Measurements from ENCODE around the gene PARK7.

Gene PARK7

DNA sequence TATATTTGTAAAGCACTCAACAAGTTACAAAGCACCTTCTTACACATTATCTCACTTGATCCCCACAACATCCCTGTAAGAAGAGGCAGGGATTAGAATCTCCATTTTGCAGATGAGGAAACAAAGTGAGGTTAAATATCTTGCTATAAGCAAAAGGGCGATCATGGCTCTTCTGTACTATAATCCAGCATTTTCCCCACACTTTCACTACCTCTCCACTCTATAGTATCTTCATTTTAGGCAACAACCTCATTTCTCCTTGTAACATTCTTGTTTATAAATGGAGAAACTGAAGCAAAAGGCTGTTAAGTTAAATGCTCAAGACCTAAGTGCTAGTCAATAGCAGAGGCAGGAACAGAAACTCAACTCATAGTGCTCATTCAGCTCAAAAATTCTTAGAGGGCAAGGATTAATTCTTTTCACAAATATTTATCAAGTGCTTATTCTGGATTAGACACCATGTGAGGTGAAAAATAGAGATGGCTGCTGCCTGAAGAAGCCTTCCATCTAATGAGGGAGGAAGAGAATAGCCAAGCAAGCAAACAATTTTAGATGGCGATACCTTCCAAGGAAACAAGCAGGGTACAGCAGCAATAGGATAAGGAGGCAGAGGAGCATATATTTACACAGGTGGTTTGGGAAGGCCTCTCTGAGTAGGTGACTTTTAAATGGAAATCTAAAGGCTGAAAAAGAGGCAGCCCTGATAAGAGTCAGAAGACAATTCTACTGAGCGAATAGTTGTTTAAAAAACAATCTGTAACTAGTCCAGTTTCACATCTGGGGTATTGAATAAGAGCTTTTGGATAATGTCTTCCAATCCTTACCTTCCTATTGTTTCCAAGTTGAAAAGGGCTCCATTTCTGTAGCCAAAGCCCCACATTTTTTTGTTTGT is 61.1 kb downstream of the PARK7 start:
- no peaks in the 10 kb centered on the region for H3K27me3 ChIP-seq (ENCODE audit: insufficient read depth, poor library complexity, severe bottlenecking)
- no peaks in the 10 kb centered on the region for H3K9me3 ChIP-seq (ENCODE audit: severe bottlenecking)
- TF ChIP-seq, protein P1, sequence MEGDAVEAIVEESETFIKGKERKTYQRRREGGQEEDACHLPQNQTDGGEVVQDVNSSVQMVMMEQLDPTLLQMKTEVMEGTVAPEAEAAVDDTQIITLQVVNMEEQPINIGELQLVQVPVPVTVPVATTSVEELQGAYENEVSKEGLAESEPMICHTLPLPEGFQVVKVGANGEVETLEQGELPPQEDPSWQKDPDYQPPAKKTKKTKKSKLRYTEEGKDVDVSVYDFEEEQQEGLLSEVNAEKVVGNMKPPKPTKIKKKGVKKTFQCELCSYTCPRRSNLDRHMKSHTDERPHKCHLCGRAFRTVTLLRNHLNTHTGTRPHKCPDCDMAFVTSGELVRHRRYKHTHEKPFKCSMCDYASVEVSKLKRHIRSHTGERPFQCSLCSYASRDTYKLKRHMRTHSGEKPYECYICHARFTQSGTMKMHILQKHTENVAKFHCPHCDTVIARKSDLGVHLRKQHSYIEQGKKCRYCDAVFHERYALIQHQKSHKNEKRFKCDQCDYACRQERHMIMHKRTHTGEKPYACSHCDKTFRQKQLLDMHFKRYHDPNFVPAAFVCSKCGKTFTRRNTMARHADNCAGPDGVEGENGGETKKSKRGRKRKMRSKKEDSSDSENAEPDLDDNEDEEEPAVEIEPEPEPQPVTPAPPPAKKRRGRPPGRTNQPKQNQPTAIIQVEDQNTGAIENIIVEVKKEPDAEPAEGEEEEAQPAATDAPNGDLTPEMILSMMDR (IDR thresholded peaks at IDR 0.05; ENCODE audit: poor library complexity, severe bottlenecking) = no peak
- ATAC-seq (ENCODE audit: low read depth) = no peak
- H3K27ac ChIP-seq (ENCODE audit: poor library complexity, severe bottlenecking) = peak overlapping the region; percentile 99
- peaks cover 47% of the 10 kb centered on the region for H3K4me1 ChIP-seq (ENCODE audit: insufficient read depth, poor library complexity, severe bottlenecking)
- DNase-seq (ENCODE audit: low spot score) = no peak
- peak overlapping the region; percentile 91 for H3K4me3 ChIP-seq (ENCODE audit: severe bottlenecking)
- peaks cover 79% of the 10 kb centered on the region for H3K36me3 ChIP-seq (ENCODE audit: low read depth)

DNA sequence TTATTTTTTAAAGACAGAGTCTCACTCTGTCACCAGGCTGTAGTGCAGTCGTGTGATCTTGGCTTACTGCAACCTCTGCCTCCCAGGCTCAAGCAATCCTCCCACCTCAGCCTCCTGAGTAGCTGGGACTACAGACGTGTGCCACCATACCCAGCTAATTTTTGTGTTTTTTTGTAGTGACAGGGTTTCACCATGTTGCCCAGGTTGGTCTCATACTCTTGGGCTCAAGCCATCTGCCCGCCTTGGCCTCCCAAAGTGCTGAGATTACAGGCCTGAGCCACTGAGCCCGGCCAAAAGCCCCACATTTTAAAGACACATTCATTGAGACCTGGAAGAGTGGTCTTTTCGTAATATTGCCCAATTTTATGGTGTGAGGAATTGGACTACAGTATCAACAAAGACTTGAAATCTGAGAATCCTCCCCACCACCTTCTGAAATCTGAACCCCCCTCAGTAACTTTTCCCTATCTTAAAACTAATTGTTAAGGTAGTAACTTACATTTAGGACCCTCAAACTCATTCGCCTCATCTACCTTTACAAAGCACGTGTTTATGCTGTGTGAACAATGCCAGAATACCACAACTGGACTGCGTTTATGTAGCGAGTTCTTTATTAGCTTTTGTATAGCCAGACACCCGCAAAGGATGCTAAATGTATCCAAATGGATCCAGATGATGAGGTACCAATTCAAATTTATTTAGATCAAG is 61.9 kb downstream of the PARK7 start:
- TF ChIP-seq, protein P1 (IDR thresholded peaks at IDR 0.05; ENCODE audit: poor library complexity, severe bottlenecking) = no peak
- Histone ChIP-seq H3K36me3 (ENCODE audit: low read depth) (peaks cover 71% of the 10 kb centered on the region), H3K4me3 (ENCODE audit: severe bottlenecking) (peak overlapping the region; percentile 91), H3K4me1 (ENCODE audit: insufficient read depth, poor library complexity, severe bottlenecking) (peaks cover 47% of the 10 kb centered on the region), H3K9me3 (ENCODE audit: severe bottlenecking) (no peaks in the 10 kb centered on the region), H3K27me3 (ENCODE audit: insufficient read depth, poor library complexity, severe bottlenecking) (no peaks in the 10 kb centered on the region), H3K27ac (ENCODE audit: poor library complexity, severe bottlenecking) (peak overlapping the region; percentile 99)
- DNase-seq (ENCODE audit: low spot score) (no peak), ATAC-seq (ENCODE audit: low read depth) (no peak)

DNA sequence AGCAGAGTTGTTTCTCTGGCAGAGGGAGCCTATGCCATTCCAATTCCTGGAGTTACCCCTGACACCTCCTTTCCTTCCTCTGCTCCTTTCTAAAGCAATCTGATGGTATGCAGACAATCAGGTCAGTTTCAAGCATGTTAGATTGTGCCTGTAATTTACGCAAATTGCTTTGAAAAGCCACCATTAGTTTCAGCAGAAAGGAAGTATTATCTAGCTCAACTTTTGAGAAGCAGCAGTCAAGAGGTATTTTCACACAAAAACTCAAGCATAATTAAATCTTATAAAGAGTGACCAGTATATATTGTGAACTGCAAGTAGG is 62.4 kb downstream of the PARK7 start:
- no peak for ATAC-seq (ENCODE audit: low read depth)
- peaks cover 47% of the 10 kb centered on the region for H3K4me1 ChIP-seq (ENCODE audit: insufficient read depth, poor library complexity, severe bottlenecking)
- no peaks in the 10 kb centered on the region for H3K27me3 ChIP-seq (ENCODE audit: insufficient read depth, poor library complexity, severe bottlenecking)
- peak overlapping the region; percentile 99 for H3K27ac ChIP-seq (ENCODE audit: poor library complexity, severe bottlenecking)
- H3K9me3 ChIP-seq (ENCODE audit: severe bottlenecking) = no peaks in the 10 kb centered on the region
- DNase-seq (ENCODE audit: low spot score) = no peak
- H3K4me3 ChIP-seq (ENCODE audit: severe bottlenecking) = peak overlapping the region; percentile 91
- TF ChIP-seq, protein P1 (IDR thresholded peaks at IDR 0.05; ENCODE audit: poor library complexity, severe bottlenecking) = no peak
- H3K36me3 ChIP-seq (ENCODE audit: low read depth) = peaks cover 66% of the 10 kb centered on the region

DNA sequence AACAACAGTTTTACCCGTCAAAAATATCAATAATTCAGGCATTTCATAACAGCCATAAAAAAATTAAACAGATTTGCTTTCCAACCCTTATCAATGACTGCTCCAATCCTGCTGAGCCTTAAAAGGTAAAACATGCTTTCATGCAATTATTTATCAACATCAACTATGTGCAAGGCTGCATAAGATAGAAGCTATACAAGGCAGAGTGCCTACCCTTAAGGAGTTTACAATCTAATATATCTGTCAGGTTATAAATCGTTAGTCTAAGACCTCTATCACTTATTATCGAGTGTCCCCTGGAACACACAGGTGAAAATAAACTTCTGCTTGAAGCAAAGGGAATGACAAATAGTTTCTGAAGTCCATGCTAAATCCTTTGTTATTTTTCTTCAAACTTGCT is 62.8 kb downstream of the PARK7 start:
- ATAC-seq (ENCODE audit: low read depth) (no peak), DNase-seq (ENCODE audit: low spot score) (no peak)
- Histone ChIP-seq H3K36me3 (ENCODE audit: low read depth) (peaks cover 63% of the 10 kb centered on the region), H3K4me1 (ENCODE audit: insufficient read depth, poor library complexity, severe bottlenecking) (peaks cover 47% of the 10 kb centered on the region), H3K27me3 (ENCODE audit: insufficient read depth, poor library complexity, severe bottlenecking) (no peaks in the 10 kb centered on the region), H3K4me3 (ENCODE audit: severe bottlenecking) (peak overlapping the region; percentile 91), H3K9me3 (ENCODE audit: severe bottlenecking) (no peaks in the 10 kb centered on the region), H3K27ac (ENCODE audit: poor library complexity, severe bottlenecking) (peak overlapping the region; percentile 99)
- TF ChIP-seq, protein P1 (IDR thresholded peaks at IDR 0.05; ENCODE audit: poor library complexity, severe bottlenecking) = no peak
